Neural progenitor cell (in vitro differentiated cells): ENCODE data around the gene FCN3.

Source experiments
- EZH2phosphoT487 ChIP-seq: fragments of 200-600 bp; sonication (generic); IDR thresholded peaks from 2 replicates; pipeline ENCODE4 v1.6.1; 2017; ENCODE audit warnings: antibody characterized with exemption
- TF ChIP-seq, protein P1 (sequence below): fragments of 200-600 bp; sonication (generic); IDR thresholded peaks from 2 replicates; pipeline ENCODE4 v1.5.1; 2017; ENCODE audit warnings: antibody characterized with exemption, mild to moderate bottlenecking

GRCh38 chr1:27342391-27342777, 32.2 kb downstream of the FCN3 start:
- TF ChIP-seq, protein P1, sequence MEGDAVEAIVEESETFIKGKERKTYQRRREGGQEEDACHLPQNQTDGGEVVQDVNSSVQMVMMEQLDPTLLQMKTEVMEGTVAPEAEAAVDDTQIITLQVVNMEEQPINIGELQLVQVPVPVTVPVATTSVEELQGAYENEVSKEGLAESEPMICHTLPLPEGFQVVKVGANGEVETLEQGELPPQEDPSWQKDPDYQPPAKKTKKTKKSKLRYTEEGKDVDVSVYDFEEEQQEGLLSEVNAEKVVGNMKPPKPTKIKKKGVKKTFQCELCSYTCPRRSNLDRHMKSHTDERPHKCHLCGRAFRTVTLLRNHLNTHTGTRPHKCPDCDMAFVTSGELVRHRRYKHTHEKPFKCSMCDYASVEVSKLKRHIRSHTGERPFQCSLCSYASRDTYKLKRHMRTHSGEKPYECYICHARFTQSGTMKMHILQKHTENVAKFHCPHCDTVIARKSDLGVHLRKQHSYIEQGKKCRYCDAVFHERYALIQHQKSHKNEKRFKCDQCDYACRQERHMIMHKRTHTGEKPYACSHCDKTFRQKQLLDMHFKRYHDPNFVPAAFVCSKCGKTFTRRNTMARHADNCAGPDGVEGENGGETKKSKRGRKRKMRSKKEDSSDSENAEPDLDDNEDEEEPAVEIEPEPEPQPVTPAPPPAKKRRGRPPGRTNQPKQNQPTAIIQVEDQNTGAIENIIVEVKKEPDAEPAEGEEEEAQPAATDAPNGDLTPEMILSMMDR = no peak
- TF ChIP-seq EZH2phosphoT487 = no peak
